Heart right ventricle (tissue), 16 donors: ENCODE results near the gene HYAL3. TPM values are rescaled to one million over a fixed set of nuclear protein-coding genes. Genes with fewer than 3 reads are reported as not detected.
"Not testable (repeated sequence)": the region's sequence is repeated elsewhere in the genome, so short reads cannot be mapped to it uniquely, and the experiment has no call there.

Experiments
- ATAC-seq, 8 donors: fragments of 200-7000 bp; cut with Tn5 transposase; one replicate each; pipeline ENCODE4 v1.9.1; 2020; ENCODE audit warnings: mild to moderate bottlenecking in 8 of 8, moderate library complexity in 8 of 8, moderate number of reproducible peaks in 1 of 8
- DNase-seq, 2 donors: peaks; one replicate each; pipeline ENCODE4 v3.0.0-alpha.2; 2020
- H3K27ac ChIP-seq, 10 donors: fragments of 200-600 bp; sonication (generic) in 2 of 10; one replicate each; pipeline versions ENCODE4 v1.5.0 to v1.8.0; 2020 to 2022; ENCODE audit warnings: mild to moderate bottlenecking in 3 of 10
- H3K27me3 ChIP-seq, 7 donors: fragments of 200-600 bp; one replicate each; pipeline ENCODE4 v1.8.0; 2021 to 2022; ENCODE audit warnings: mild to moderate bottlenecking in 2 of 7
- H3K36me3 ChIP-seq, 9 donors: fragments of 200-600 bp; sonication (generic) in 1 of 9; one replicate each; pipeline versions ENCODE4 v1.5.0 to v1.8.0; 2020 to 2022; ENCODE audit warnings: mild to moderate bottlenecking in 2 of 9
- H3K4me1 ChIP-seq, 9 donors: fragments of 200-600 bp; sonication (generic) in 1 of 9; one replicate each; pipeline versions ENCODE4 v1.5.0 to v1.8.0; 2020 to 2022; ENCODE audit warnings: mild to moderate bottlenecking in 4 of 9
- H3K4me3 ChIP-seq, 10 donors: fragments of 200-600 bp; sonication (generic) in 2 of 10; one replicate each; pipeline versions ENCODE4 v1.5.0 to v1.8.0; 2020 to 2022; ENCODE audit warnings: mild to moderate bottlenecking in 7 of 10, moderate library complexity in 2 of 10
- H3K9me3 ChIP-seq, 11 donors: fragments of 200-600 bp in 10 of 11; sonication (generic) in 2 of 11; one replicate each; pipeline versions ENCODE4 v1.5.0 to v1.8.0; 2013 to 2022; ENCODE audit warnings: mild to moderate bottlenecking in 2 of 11, control low read depth in 1 of 11, moderate library complexity in 1 of 11
- CTCF ChIP-seq, 9 donors: fragments of 200-600 bp; sonication (generic) in 2 of 9; IDR thresholded peaks; one replicate each; pipeline versions ENCODE4 v1.5.0 to v1.8.0; 2021 to 2022; ENCODE audit warnings: antibody characterized with exemption in 9 of 9, mild to moderate bottlenecking in 5 of 9, moderate library complexity in 1 of 9
- WGBS, 2 donors: extraction: QIAGEN DNeasy Blood & Tissue Kit; methylation state at CpG; one replicate each; pipeline ENCODE4 v1.1.7; 2013; ENCODE audit warnings: inconsistent platforms in 1 of 2; 5-methylcytosine and 5-hydroxymethylcytosine counted together
- intact Hi-C, 10 donors: fragments of 100-400 bp; cut with DNase I; formaldehyde crosslinking; loops; one replicate each; pipeline versions ENCODE4 v1.11.1 to v1.14.2; 2022
- polyA plus RNA-seq, 2 donors: library from polyadenylated mRNA; stranded (reverse); fragments of 200-250 nt; gene quantifications; one replicate each; pipeline ENCODE4 v1.2.3, GENCODE V29; 2013
- total RNA-seq, 10 donors: library from RNA; stranded (reverse); fragmentation: NEBNext Ultra II Directional in 3 of 10; extraction: Animal tissue kit (Norgen Biotek cat#: 25700) in 3 of 10; gene quantifications; one replicate each; pipeline versions ENCODE4 v1.2.1 to v1.2.4, GENCODE V29; 2021 to 2023
- donor health status: Arrhythmogenic right ventricular cardiomyopathy.
- donor health status: ischemic (EF 13 %, LVEDD 7.1; RV severe dilation, severe dysfunction).
- donor health status: healthy with polysubstance abuse.
- donor health status: DM: no; HTN: yes; CAD: no.
- donor health status: DM: no; HTN: no; CAD: no.
- donor health status: ischemic (EF 25% LVEDD 6.9; RV normal size, moderate dysfunction).
- donor health status: ischemic (EF 25% LVEDD 5.7; RV mildly dilated, moderate dysfunction).
- donor health status: healthy.
- donor health status: DM: yes; HTN: yes; CAD: no.
- donor health status: Ischemic cardiomyopathy.
- donor health status: ischemic (EF 35%, LVEDD 5.7; RV mildly dilated, moderate dysfunction).
- donor health status: nonischemic (EF 11% LVEDD 7.7; RV severe dilation, severe dysfunction).
- donor health status: DM: yes; HTN: yes; CAD: no.
- donor health status: PGD.
- donor health status: ischemic (EF 29% LVEDD 5.4; RV normal size, mild dysfunction).
- donor health status: nonischemic (EF 23%, LVEDD 6.1; RV moderate dilation, normal function).

HYAL3 gene
- total and polyA plus RNA-seq, 12 donors: 0.80 to 3.0 (median 2.0) TPM

- ATAC-seq (peak in 1 of 8 donors; percentile 2), DNase-seq (no peak)
- H3K27ac ChIP-seq: peak overlapping the region in 1 of 10 donors; percentile 41
- peaks cover 0 to 8% (median 0%) of the 10 kb centered on the region in 9 donors for H3K36me3 ChIP-seq
- H3K4me1 ChIP-seq: peaks cover 5 to 60% (median 39%) of the 10 kb centered on the region in 9 donors
- no peak for TF ChIP-seq CTCF (IDR thresholded peaks at IDR 0.05)
- H3K4me3 ChIP-seq: peak overlapping the region in 9 of 10 donors; percentile 18 to 54 (median 38)
- 48 to 66% methylated on average over 30 to 31 of the region's 31 CpGs for WGBS, 2 donors
- peaks cover 0 to 47% (median 10%) of the 10 kb centered on the region in 7 donors for H3K27me3 ChIP-seq
- no peaks in the 10 kb centered on the region for H3K9me3 ChIP-seq
- intact Hi-C loops: loop anchor here (1.0 to 10.0 kb wide), 14 partner anchors 46 to 155 kb away; partner anchors contain the start of genes GNAT1 (in 1 of the 10) and HYAL2 (in 1 of the 10)
These were observed 25.5 kb downstream of the HYAL3 start for GRCh38 chr3:50273689-50274065.

GRCh38 chr3:50272911-50273688, 26.1 kb downstream of the HYAL3 start:
- whole genome bisulfite sequencing, 2 donors: 6% methylated on average over 61 of the region's 61 CpGs
- peaks cover 0 to 8% (median 0%) of the 10 kb centered on the region in 9 donors for H3K36me3 ChIP-seq
- DNase-seq: peak; percentile 83 to 90
- peak overlapping the region in 5 of 10 donors; percentile 1 to 44 (median 41) for H3K27ac ChIP-seq
- intact Hi-C loops: loop anchor here (1.0 to 10.0 kb wide), 13 partner anchors 46 to 154 kb away; partner anchors contain the start of genes GNAT1 (in 1 of the 10) and HYAL2 (in 1 of the 10)
- peaks cover 2 to 60% (median 42%) of the 10 kb centered on the region in 9 donors for H3K4me1 ChIP-seq
- TF ChIP-seq CTCF (IDR thresholded peaks at IDR 0.05): peak; percentile 96 to 99 (median 98)
- H3K9me3 ChIP-seq: no peaks in the 10 kb centered on the region
- H3K27me3 ChIP-seq: peaks cover 0 to 47% (median 10%) of the 10 kb centered on the region in 7 donors
- peak; percentile 43 to 84 (median 70) for ATAC-seq
- peak overlapping the region in 9 of 10 donors; percentile 18 to 54 (median 38) for H3K4me3 ChIP-seq

- not testable (repeated sequence) for ATAC-seq, H3K36me3 ChIP-seq, H3K9me3 ChIP-seq, H3K27ac ChIP-seq, DNase-seq
- H3K4me1 ChIP-seq: peaks cover 2 to 60% (median 46%) of the 10 kb centered on the region in 9 donors
- intact Hi-C loops: loop anchor here (2.0 to 10.0 kb wide), 10 partner anchors 45 to 154 kb away; partner anchors contain the start of genes GNAT1 (in 1 of the 10) and HYAL2 (in 1 of the 10)
- WGBS, 2 donors: 70 to 73% methylated on average over 10 of the region's 10 CpGs
- peak overlapping the region in 1 of 10 donors; percentile 45 for H3K4me3 ChIP-seq
- H3K27me3 ChIP-seq: peaks cover 0 to 48% (median 10%) of the 10 kb centered on the region in 7 donors
These were observed 26.7 kb downstream of the HYAL3 start for GRCh38 chr3:50272538-50272910.

GRCh38 chr3:50271314-50271936, 27.8 kb downstream of the HYAL3 start:
- no peak for DNase-seq
- Histone ChIP-seq H3K36me3 (peaks cover 0 to 4% (median 0%) of the 10 kb centered on the region in 9 donors), H3K27ac (no peak overlapping the region), H3K4me1 (peaks cover 5 to 68% (median 52%) of the 10 kb centered on the region in 9 donors), H3K27me3 (peaks cover 0 to 47% (median 10%) of the 10 kb centered on the region in 7 donors), H3K4me3 (no peak overlapping the region), H3K9me3 (no peaks in the 10 kb centered on the region)
- WGBS, 2 donors: 76 to 87% methylated on average over 10 of the region's 10 CpGs
- no peak for TF ChIP-seq CTCF (IDR thresholded peaks at IDR 0.05)
- ATAC-seq: no peak
- intact Hi-C loops: loop anchor here in 5 of 10 donors (1.0 to 10.0 kb wide), 8 partner anchors 43 to 149 kb away; partner anchors contain the start of genes GNAT1 (in 1 of the 5) and HYAL2 (in 1 of the 5)
